H9 (cell line): ENCODE measurements around the gene RPL23. TPM values are rescaled to one million over a fixed set of nuclear protein-coding genes. Genes with fewer than 3 reads are reported as not detected.

Source experiments
- DNase-seq: peaks from one replicate; pipeline ENCODE4 v3.0.0-alpha.2; 2017
- H2AFZ ChIP-seq: one replicate; pipeline ENCODE4 v1.6.1; 2013; ENCODE audit warnings: mild to moderate bottlenecking, low read length, control low read depth, moderate library complexity
- H2AK5ac ChIP-seq: 2 replicates; pipeline ENCODE4 v1.6.1; 2013; ENCODE audit warnings: low read length, control low read depth, mixed read lengths; ENCODE audit not compliant: insufficient read length
- H2BK120ac ChIP-seq: one replicate; pipeline ENCODE4 v1.6.1; 2013; ENCODE audit warnings: low read depth, mild to moderate bottlenecking, low read length, control low read depth, inconsistent platforms; ENCODE audit not compliant: poor library complexity, severe bottlenecking
- H2BK12ac ChIP-seq: 2 replicates; pipeline ENCODE4 v1.6.1; 2013; ENCODE audit warnings: low read length, control low read depth, mixed read lengths, low read depth; ENCODE audit not compliant: insufficient read length
- H2BK15ac ChIP-seq: 2 replicates; pipeline ENCODE4 v1.6.1; 2013; ENCODE audit warnings: low read depth, low read length, control low read depth
- H2BK20ac ChIP-seq: one replicate; pipeline ENCODE4 v1.6.1; 2013; ENCODE audit warnings: low read depth, mild to moderate bottlenecking, low read length, control low read depth, inconsistent platforms; ENCODE audit not compliant: poor library complexity, severe bottlenecking
- H2BK5ac ChIP-seq: 2 replicates; pipeline ENCODE4 v1.6.1; 2013; ENCODE audit warnings: low read length, control low read depth, mixed read lengths; ENCODE audit not compliant: insufficient read length
- H3K14ac ChIP-seq: 2 replicates; pipeline ENCODE4 v1.6.1; 2013; ENCODE audit warnings: low read length, control low read depth; ENCODE audit not compliant: insufficient read depth
- H3K18ac ChIP-seq: 2 replicates; pipeline ENCODE4 v1.6.1; 2013; ENCODE audit warnings: low read depth, mild to moderate bottlenecking, mixed read lengths, low read length, control low read depth; ENCODE audit not compliant: insufficient read length
- H3K23ac ChIP-seq: 2 replicates; pipeline ENCODE4 v1.6.1; 2013; ENCODE audit warnings: low read length, control low read depth, mixed read lengths, low read depth; ENCODE audit not compliant: insufficient read length
- H3K23me2 ChIP-seq: 2 replicates; pipeline ENCODE4 v1.6.1; 2013; ENCODE audit warnings: low read depth, mild to moderate bottlenecking, mixed read lengths, low read length, control low read depth; ENCODE audit not compliant: insufficient read length, poor library complexity, severe bottlenecking
- H3K27ac ChIP-seq: 2 replicates; pipeline ENCODE4 v1.5.1; 2013; ENCODE audit warnings: low read length, control low read depth, mixed read lengths, low read depth; ENCODE audit not compliant: insufficient read length
- H3K27me3 ChIP-seq: 2 replicates; pipeline ENCODE4 v1.6.1; 2013; ENCODE audit warnings: low read length, control low read depth, inconsistent platforms; ENCODE audit not compliant: insufficient read depth
- H3K4ac ChIP-seq: 2 replicates; pipeline ENCODE4 v1.6.1; 2013; ENCODE audit warnings: low read depth, mild to moderate bottlenecking, control low read depth, inconsistent platforms, low read length, moderate library complexity
- H3K4me1 ChIP-seq: 2 replicates; pipeline ENCODE4 v1.6.1; 2013; ENCODE audit warnings: low read length, control low read depth, inconsistent platforms; ENCODE audit not compliant: insufficient read depth
- H3K4me2 ChIP-seq: 2 replicates; pipeline ENCODE4 v1.6.1; 2013; ENCODE audit warnings: low read length, control low read depth, mixed read lengths; ENCODE audit not compliant: insufficient read length, insufficient read depth
- H3K56ac ChIP-seq: 2 replicates; pipeline ENCODE4 v1.6.1; 2013; ENCODE audit warnings: low read depth, mild to moderate bottlenecking, mixed read lengths, low read length, control low read depth; ENCODE audit not compliant: insufficient read length
- H3K79me1 ChIP-seq: 2 replicates; pipeline ENCODE4 v1.6.1; 2013; ENCODE audit warnings: low read depth, mild to moderate bottlenecking, moderate library complexity, low read length, control low read depth, inconsistent platforms; ENCODE audit not compliant: insufficient read depth, poor library complexity, severe bottlenecking
- H3K79me2 ChIP-seq: 2 replicates; pipeline ENCODE4 v1.6.1; 2013; ENCODE audit warnings: low read length, control low read depth, inconsistent platforms; ENCODE audit not compliant: insufficient read depth
- H3K9ac ChIP-seq: 2 replicates; pipeline ENCODE4 v1.6.1; 2013; ENCODE audit warnings: low read length, control low read depth, mixed read lengths; ENCODE audit not compliant: insufficient read length; ENCODE audit errors: extremely low read depth
- H3K9me3 ChIP-seq: one replicate; pipeline ENCODE4 v1.6.1; 2013; ENCODE audit warnings: low read depth, low read length, inconsistent platforms; ENCODE audit not compliant: control insufficient read depth
- H3T11ph ChIP-seq: one replicate; pipeline ENCODE4 v1.6.1; 2013; ENCODE audit warnings: mild to moderate bottlenecking, low read length, control low read depth, inconsistent platforms
- H4K20me1 ChIP-seq: one replicate; pipeline ENCODE4 v1.6.1; 2013; ENCODE audit not compliant: control insufficient read depth, insufficient read length, insufficient read depth
- H4K5ac ChIP-seq: 2 replicates; pipeline ENCODE4 v1.6.1; 2013; ENCODE audit warnings: low read depth, mild to moderate bottlenecking, mixed read lengths, low read length, control low read depth; ENCODE audit not compliant: insufficient read length
- H4K8ac ChIP-seq: replicated peaks from 2 replicates; pipeline ENCODE4 v1.6.1; 2013; ENCODE audit warnings: low read length, control low read depth, mixed read lengths, low read depth; ENCODE audit not compliant: insufficient read length
- H4K91ac ChIP-seq: 2 replicates; pipeline ENCODE4 v1.6.1; 2013; ENCODE audit warnings: low read depth, mild to moderate bottlenecking, moderate library complexity, mixed read lengths, low read length, control low read depth; ENCODE audit not compliant: insufficient read length
- H3K27ac Mint-ChIP-seq, 3 experiments: 2 replicates in 2 of 3; 3 replicates in 1 of 3; pipeline ENCODE4 v1.8.0; 2020 to 2021; ENCODE audit warnings: mixed read lengths in 3 of 3, mild to moderate bottlenecking in 1 of 3, moderate library complexity in 1 of 3
- H3K27me3 Mint-ChIP-seq: 2 replicates; pipeline ENCODE4 v1.8.0; 2021; ENCODE audit warnings: low read depth, mild to moderate bottlenecking, moderate library complexity, mixed read lengths
- H3K36me3 Mint-ChIP-seq, 3 experiments: 2 replicates in 2 of 3; 3 replicates in 1 of 3; pipeline ENCODE4 v1.8.0; 2020 to 2021; ENCODE audit warnings: low read depth in 3 of 3, mixed read lengths in 3 of 3; ENCODE audit not compliant: insufficient read depth in 1 of 3
- H3K4me1 Mint-ChIP-seq, 2 experiments: 2 replicates each; pipeline ENCODE4 v1.8.0; 2020; ENCODE audit warnings: mixed read lengths in 2 of 2
- H3K4me3 Mint-ChIP-seq, 2 experiments: 2 replicates in 1 of 2; 3 replicates in 1 of 2; pipeline ENCODE4 v1.8.0; 2020 to 2021; ENCODE audit warnings: mild to moderate bottlenecking in 2 of 2, mixed read lengths in 2 of 2, moderate library complexity in 1 of 2
- H3K9me3 Mint-ChIP-seq, 2 experiments: 2 replicates in 1 of 2; 3 replicates in 1 of 2; pipeline ENCODE4 v1.8.0; 2020; ENCODE audit warnings: mild to moderate bottlenecking in 2 of 2, mixed read lengths in 2 of 2, moderate library complexity in 1 of 2
- WGBS: extraction: QIAGEN DNeasy Blood & Tissue Kit; methylation state at CpG from one replicate; pipeline ENCODE4 v1.1.7; 2013; ENCODE audit warnings: missing lambda C conversion rate, low lambda C conversion rate, mixed read lengths; ENCODE audit not compliant: insufficient read length; ENCODE audit errors: extremely low coverage; 5-methylcytosine and 5-hydroxymethylcytosine counted together
- total RNA-seq: library from RNA; stranded (reverse); gene quantifications from 2 replicates; pipeline ENCODE4 v1.2.1, GENCODE V29; 2021
- TF ChIP-seq, protein P1 (sequence below): fragments of 200-600 bp; sonication (generic); conservative IDR thresholded peaks from 3 replicates; pipeline ENCODE4 v1.8.0; 2021; ENCODE audit warnings: antibody characterized with exemption, mild to moderate bottlenecking

Gene RPL23
- total RNA-seq, 1 experiment from 2014 or later = 2,084 TPM

DNA sequence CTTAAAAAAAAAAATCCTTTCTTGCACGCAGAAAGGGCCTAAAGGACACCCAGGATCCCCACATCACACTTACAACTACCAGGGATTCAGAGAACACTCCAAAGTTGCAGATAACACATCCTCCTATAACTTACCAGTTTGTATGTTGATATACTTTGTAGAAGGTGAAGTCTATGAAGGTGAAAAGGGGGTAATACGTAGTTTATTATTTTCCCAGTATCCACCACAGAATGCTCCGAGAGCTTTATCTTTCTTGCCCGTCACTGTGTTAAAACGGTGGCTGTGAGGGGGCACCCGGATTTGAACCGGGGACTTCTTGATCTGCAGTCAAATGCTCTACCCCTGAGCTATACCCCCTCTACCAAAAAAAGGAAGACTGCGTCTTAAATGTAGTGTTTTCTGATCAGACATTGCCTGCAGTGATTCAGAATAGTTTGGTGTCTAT is 7.9 kb upstream of the RPL23 start:
- no peak overlapping the region for H3T11ph ChIP-seq
- H2AFZ ChIP-seq = no peak overlapping the region
- no peak overlapping the region for H2BK12ac ChIP-seq
- no peak overlapping the region for H2BK20ac ChIP-seq
- Mint-ChIP-seq H3K27me3 (no peaks in the 10 kb centered on the region; the same call in 1 of the 2 replicates), H3K9me3 (peaks cover 0 to 3% of the 10 kb centered on the region in 2 experiments; a peak in 2 of 5 replicates), H3K4me3 (peak overlapping the region in 1 of 2 experiments; percentile 45; a peak in 3 of 5 replicates), H3K27ac (peak overlapping the region in 2 of 3 experiments; percentile 7 to 67; a peak in 2 of 7 replicates), H3K36me3 (no peaks in the 10 kb centered on the region), H3K4me1 (no peaks in the 10 kb centered on the region)
- H3K4me1 ChIP-seq = no peaks in the 10 kb centered on the region
- H3K23ac ChIP-seq = no peak overlapping the region
- no peak overlapping the region for H3K14ac ChIP-seq
- no peaks in the 10 kb centered on the region for H3K79me2 ChIP-seq
- no peak overlapping the region for H2AK5ac ChIP-seq
- no peak overlapping the region for H3K9ac ChIP-seq
- no peak overlapping the region for H3K56ac ChIP-seq
- no peaks in the 10 kb centered on the region for H3K79me1 ChIP-seq
- H3K27me3 ChIP-seq = no peaks in the 10 kb centered on the region
- H2BK5ac ChIP-seq = no peak overlapping the region
- no peaks in the 10 kb centered on the region for H3K23me2 ChIP-seq
- H3K4ac ChIP-seq = no peak overlapping the region
- TF ChIP-seq, protein P1, sequence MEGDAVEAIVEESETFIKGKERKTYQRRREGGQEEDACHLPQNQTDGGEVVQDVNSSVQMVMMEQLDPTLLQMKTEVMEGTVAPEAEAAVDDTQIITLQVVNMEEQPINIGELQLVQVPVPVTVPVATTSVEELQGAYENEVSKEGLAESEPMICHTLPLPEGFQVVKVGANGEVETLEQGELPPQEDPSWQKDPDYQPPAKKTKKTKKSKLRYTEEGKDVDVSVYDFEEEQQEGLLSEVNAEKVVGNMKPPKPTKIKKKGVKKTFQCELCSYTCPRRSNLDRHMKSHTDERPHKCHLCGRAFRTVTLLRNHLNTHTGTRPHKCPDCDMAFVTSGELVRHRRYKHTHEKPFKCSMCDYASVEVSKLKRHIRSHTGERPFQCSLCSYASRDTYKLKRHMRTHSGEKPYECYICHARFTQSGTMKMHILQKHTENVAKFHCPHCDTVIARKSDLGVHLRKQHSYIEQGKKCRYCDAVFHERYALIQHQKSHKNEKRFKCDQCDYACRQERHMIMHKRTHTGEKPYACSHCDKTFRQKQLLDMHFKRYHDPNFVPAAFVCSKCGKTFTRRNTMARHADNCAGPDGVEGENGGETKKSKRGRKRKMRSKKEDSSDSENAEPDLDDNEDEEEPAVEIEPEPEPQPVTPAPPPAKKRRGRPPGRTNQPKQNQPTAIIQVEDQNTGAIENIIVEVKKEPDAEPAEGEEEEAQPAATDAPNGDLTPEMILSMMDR = no peak
- no CpG with 5 or more reads among the region's 8 CpGs for WGBS
- no peaks in the 10 kb centered on the region for H4K20me1 ChIP-seq
- no peak overlapping the region for H3K18ac ChIP-seq
- no peak overlapping the region for H2BK120ac ChIP-seq
- no peak overlapping the region for H4K8ac ChIP-seq
- H4K5ac ChIP-seq = no peak overlapping the region
- no peak overlapping the region for H3K27ac ChIP-seq
- H3K4me2 ChIP-seq = no peak overlapping the region
- H3K9me3 ChIP-seq = no peaks in the 10 kb centered on the region
- peak; percentile 75 for DNase-seq
- no peak overlapping the region for H2BK15ac ChIP-seq
- H4K91ac ChIP-seq = no peak overlapping the region
